Nephron (organoid): ENCODE data around the gene VTA1.
A peak's percentile ranks its signal among the peaks of the same experiment; 100 is the strongest.
"Not testable (repeated sequence)": the region's sequence is repeated elsewhere in the genome, so short reads cannot be mapped to it uniquely, and the experiment has no call there.

Experiments used
- H3K27ac Mint-ChIP-seq, 3 experiments: 2 replicates each; pipeline ENCODE4 v1.8.0; 2020; ENCODE audit warnings: mixed read lengths in 3 of 3, mild to moderate bottlenecking in 2 of 3, moderate library complexity in 1 of 3
- H3K27me3 Mint-ChIP-seq: 2 replicates; pipeline ENCODE4 v1.8.0; 2021; ENCODE audit warnings: low read depth, mild to moderate bottlenecking, moderate library complexity, mixed read lengths
- H3K36me3 Mint-ChIP-seq: 2 replicates; pipeline ENCODE4 v1.8.0; 2020; ENCODE audit warnings: low read depth, mixed read lengths
- H3K4me1 Mint-ChIP-seq: 2 replicates; pipeline ENCODE4 v1.8.0; 2020; ENCODE audit warnings: mixed read lengths
- H3K4me3 Mint-ChIP-seq, 3 experiments: 2 replicates each; pipeline ENCODE4 v1.8.0; 2020; ENCODE audit warnings: mild to moderate bottlenecking in 3 of 3, mixed read lengths in 3 of 3, moderate library complexity in 2 of 3
- H3K9me3 Mint-ChIP-seq: 2 replicates; pipeline ENCODE4 v1.8.0; 2020; ENCODE audit warnings: mixed read lengths
- CTCF ChIP-seq, 3 experiments: fragments of 200-600 bp; sonication (generic); IDR thresholded peaks; one replicate each; pipeline ENCODE4 v1.5.0; 2021; ENCODE audit warnings: antibody characterized with exemption in 3 of 3; ENCODE audit not compliant: unreplicated experiment in 3 of 3

The VTA1 gene

DNA sequence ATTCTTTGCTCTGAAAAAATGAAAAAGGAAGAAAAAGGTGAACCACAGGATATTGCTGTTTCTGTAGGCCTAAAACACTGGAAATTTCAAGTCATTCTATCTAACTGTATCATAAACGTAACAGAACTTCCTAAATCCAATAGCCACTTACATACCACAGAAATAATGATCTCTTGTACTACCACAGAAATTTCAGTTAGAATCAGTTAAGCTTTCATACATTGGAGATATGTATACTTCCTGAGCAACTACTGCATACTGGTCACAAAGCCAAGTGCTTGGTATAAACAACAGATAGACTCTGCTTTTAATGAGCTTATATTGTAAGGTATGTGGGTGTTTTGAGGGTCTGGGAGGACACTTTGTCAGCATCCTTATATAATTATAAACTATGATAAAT lies 38.6 kb downstream of the VTA1 start:
- H3K4me1 Mint-ChIP-seq, result peaks cover 18% of the 10 kb centered on the region
- H3K9me3 Mint-ChIP-seq, result no peaks in the 10 kb centered on the region
- peaks cover 18% of the 10 kb centered on the region for H3K36me3 Mint-ChIP-seq
- H3K27me3 Mint-ChIP-seq, result no peaks in the 10 kb centered on the region
- TF ChIP-seq CTCF (IDR thresholded peaks at IDR 0.05; ENCODE audit: unreplicated experiment in 3 of 3), result no peak
- no peak overlapping the region for H3K4me3 Mint-ChIP-seq
- H3K27ac Mint-ChIP-seq, result no peak overlapping the region

- H3K36me3 Mint-ChIP-seq, result peaks cover 11% of the 10 kb centered on the region
- no peaks in the 10 kb centered on the region for H3K9me3 Mint-ChIP-seq
- no peaks in the 10 kb centered on the region for H3K27me3 Mint-ChIP-seq
- peaks cover 18% of the 10 kb centered on the region for H3K4me1 Mint-ChIP-seq
- H3K4me3 Mint-ChIP-seq, result no peak overlapping the region
- no peak for TF ChIP-seq CTCF (IDR thresholded peaks at IDR 0.05; ENCODE audit: unreplicated experiment in 3 of 3)
- peak overlapping the region in 2 of 3 experiments; percentile 24 to 35 for H3K27ac Mint-ChIP-seq
These were observed 40.1 kb downstream of the VTA1 start for GRCh38 chr6:142187209-142187608.

GRCh38 chr6:142188341-142188740 lies 41.3 kb downstream of the VTA1 start:
- not testable (repeated sequence) for H3K9me3 Mint-ChIP-seq, H3K4me3 Mint-ChIP-seq, H3K27me3 Mint-ChIP-seq, H3K27ac Mint-ChIP-seq
- peak in 1 of 3 experiments; percentile 19 for TF ChIP-seq CTCF (IDR thresholded peaks at IDR 0.05; ENCODE audit: unreplicated experiment in 3 of 3)
- H3K36me3 Mint-ChIP-seq, result peaks cover 14% of the 10 kb centered on the region
- peaks cover 18% of the 10 kb centered on the region for H3K4me1 Mint-ChIP-seq

- Mint-ChIP-seq H3K9me3 (no peaks in the 10 kb centered on the region), H3K36me3 (peaks cover 14% of the 10 kb centered on the region), H3K27me3 (no peaks in the 10 kb centered on the region), H3K27ac (no peak overlapping the region), H3K4me3 (no peak overlapping the region), H3K4me1 (peaks cover 18% of the 10 kb centered on the region)
- TF ChIP-seq CTCF (IDR thresholded peaks at IDR 0.05; ENCODE audit: unreplicated experiment in 3 of 3), result no peak
These were observed 42.0 kb downstream of the VTA1 start for GRCh38 chr6:142189057-142189456.

DNA sequence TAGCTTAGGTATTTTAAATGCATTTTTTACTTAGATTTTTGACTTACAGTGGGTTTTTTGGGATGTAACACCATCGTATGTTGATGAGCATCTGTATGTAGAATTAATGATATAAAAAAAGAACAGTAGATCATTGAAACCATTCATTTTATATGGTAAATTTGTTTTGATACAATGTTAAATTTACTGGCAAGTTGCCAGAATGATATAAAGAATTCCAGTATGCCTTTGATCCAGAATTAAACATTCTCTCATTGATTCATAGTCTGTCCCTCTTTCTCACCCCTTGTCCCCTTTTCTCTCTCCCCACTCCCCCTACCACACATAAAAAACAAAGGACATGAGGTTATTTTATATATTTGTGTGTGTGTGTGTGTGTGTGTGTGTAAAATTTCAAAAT lies 45.3 kb downstream of the VTA1 start:
- no peaks in the 10 kb centered on the region for H3K9me3 Mint-ChIP-seq
- peaks cover 2% of the 10 kb centered on the region for H3K4me1 Mint-ChIP-seq
- no peak overlapping the region for H3K27ac Mint-ChIP-seq
- no peak for TF ChIP-seq CTCF (IDR thresholded peaks at IDR 0.05; ENCODE audit: unreplicated experiment in 3 of 3)
- H3K27me3 Mint-ChIP-seq, result no peaks in the 10 kb centered on the region
- H3K4me3 Mint-ChIP-seq, result no peak overlapping the region
- peaks cover 34% of the 10 kb centered on the region for H3K36me3 Mint-ChIP-seq

- Mint-ChIP-seq H3K4me3 (no peak overlapping the region), H3K27ac (no peak overlapping the region), H3K27me3 (no peaks in the 10 kb centered on the region), H3K4me1 (no peaks in the 10 kb centered on the region), H3K36me3 (peaks cover 38% of the 10 kb centered on the region), H3K9me3 (no peaks in the 10 kb centered on the region)
- no peak for TF ChIP-seq CTCF (IDR thresholded peaks at IDR 0.05; ENCODE audit: unreplicated experiment in 3 of 3)
These were observed 46.6 kb downstream of the VTA1 start for GRCh38 chr6:142193621-142194020.
